GM19397 (cell line): Measurements from ENCODE around the gene PAQR7.

Experiments
- ATAC-seq: cut with Tn5 transposase; IDR thresholded peaks from one replicate; pipeline ENCODE4 v1.9.1; 2021; ENCODE audit warnings: mild to moderate bottlenecking, moderate library complexity; ENCODE audit not compliant: unreplicated experiment

The PAQR7 gene

DNA sequence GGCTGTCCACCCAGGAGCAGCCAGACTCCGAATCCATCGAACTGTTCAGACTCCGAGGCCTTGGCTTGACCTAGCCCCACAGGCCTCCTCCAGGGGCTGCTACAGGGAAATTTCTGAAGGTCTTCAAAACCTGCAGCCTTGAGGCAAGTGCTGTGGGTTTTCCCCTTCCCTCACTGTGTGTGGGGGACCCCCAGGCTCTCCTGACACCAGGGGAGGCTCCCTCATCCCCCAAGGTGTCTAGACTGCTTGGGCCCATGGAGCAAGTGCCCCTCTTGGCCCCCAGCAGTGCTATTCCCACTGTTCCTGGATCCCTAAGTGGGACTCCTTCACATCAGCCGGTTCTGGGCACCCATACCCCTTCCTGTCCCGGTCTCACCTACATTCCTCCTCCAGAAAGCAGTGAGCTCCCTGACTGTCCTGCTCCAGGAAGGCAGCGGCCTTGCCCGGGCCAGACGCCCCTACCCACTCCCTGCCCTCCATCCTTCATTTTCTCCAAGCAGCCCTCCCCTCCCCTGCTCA, 814 bp downstream of the PAQR7 start:
- ATAC-seq = no peak

DNA sequence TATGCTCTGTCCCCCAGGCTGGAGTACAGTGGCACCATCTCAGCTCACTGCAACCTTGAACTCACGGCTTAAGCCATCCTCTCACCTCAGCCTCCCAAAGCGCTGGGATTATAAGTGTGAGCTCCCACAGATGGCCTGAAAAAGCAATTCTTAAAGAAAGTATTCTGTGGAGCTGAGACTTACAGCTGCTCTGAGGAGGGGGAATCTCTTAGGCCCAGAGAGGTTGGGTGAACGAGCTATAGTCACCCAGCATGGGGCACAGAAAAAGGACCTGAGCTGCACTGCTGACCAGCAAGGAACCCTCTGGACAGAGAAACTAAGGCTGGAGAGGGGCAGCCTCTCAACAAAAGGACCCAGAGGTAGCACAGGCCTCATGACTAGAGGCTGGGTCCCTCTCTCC, 1.3 kb downstream of the PAQR7 start:
- no peak for ATAC-seq

DNA sequence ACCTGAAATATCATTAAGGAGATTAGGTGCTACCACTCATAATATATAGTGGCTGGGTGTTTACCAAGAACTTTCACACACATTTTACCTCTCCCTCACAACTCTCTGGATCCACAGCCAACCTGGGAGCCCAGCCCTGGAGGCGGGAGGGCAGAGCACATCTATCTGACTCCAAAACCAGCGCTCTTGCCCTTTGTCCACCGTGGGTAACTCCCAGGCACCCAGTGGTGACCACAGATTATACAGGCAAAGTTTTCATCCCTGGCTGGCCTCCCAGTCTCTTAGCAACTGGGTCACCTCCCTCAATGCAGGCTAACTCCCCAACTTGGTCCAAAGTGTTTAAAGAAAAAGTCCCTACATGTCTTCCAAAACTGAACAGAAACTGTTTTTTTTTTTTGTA, 2.4 kb downstream of the PAQR7 start:
- no peak for ATAC-seq

DNA sequence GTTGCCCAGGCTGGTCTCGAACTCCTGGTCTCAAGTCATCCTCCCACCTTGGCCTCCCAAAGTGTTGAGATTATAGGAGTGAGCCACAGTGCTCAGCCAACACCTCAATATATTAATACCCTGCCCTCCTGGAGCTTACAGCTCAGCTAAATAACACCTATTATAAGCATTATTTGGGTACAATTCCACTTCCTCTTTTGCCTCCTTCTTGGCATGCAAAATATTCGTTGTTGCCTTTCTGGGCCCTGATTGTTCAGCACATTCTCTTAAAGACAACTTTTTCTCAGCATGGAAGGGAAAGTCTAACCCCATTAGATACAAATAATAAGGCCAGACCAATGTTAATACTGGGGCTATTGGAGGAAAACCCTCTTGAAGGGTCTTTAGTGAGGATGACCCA, 2.8 kb downstream of the PAQR7 start:
- ATAC-seq = no peak

DNA sequence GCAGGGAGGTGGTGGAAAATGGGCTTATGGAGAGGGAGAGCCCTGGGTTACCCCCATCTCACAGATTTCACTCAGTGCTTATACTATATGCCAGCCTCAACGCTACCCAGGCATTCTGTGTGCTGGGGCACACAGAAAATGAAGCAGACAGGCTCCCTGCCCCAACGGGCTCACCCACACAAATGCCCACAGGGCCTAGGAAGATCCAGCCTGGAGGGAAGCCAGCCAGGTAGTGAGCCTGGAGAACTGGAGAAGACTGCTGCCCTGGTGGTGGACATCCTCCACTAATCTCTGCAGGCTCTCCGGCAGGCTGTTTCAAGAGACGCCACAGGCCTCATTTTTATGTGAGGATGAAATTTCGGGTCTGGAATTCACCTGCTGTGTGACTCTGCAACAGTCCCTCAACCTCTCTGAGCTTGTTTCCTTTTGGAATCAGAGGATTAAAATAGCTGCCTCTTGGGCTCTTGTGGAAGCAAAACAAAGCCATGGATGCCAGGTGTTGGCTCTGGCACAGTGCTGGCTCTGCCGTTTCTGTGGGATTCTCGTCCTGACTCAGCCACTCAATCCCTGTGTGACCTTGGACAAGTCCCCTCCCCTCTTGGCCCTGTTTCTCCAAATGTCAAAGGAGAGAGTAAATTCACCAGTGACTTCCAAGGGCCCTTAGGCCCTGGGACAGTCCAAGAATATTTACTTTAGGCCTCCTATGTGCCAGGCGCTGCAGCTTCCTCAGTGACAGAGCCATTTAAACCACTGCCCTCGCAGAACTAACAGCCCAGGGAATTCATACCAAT, 3.6 kb downstream of the PAQR7 start:
- no peak for ATAC-seq

DNA sequence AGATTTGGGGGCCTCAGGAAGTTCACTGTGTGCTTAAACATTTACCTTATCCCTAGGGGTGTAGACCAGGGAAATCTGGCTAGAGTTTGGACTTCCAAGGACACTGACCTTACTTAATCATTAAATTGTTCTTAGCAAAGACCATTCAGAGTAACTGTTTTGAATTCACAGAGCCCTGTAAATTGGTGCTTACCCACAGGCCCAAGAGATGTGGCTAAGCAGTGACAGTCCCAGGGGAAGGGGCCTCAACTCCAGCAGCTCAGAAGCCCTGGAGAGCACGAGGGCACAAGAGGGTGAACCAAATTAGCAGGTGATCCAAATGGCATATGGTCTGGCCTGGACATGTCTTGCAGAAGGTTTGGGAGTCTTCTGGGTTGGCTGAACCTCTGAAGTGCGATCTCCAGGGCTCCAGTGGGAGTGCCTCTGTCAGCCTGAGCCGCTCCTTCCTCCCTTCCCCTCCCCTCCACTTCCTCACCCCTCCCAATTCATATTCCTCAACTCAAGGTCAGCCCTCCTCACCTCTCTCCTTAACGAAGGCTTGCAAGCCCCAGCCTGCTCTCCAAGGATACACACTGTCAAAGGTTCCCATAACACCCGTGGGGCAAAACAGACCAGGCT, 4.3 kb downstream of the PAQR7 start:
- ATAC-seq = no peak

DNA sequence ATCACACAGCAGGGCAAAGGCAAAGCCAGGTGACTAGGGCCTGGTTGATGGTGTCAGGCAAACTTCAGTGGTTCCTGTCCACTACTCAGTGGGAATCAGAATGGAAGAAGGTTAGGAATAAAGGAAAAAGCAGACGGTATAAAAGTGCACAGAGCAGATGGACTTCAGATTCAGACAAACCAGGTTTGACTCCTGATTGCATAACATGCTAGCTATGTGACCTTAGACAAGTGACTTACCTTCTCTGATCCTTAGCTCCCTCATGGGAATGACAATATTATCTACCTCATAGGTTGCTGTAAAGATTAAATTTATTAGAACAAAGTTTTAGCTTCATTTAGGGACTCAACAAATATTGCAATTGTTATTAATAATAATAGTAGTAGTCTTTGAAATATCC, 4.9 kb downstream of the PAQR7 start:
- no peak for ATAC-seq

DNA sequence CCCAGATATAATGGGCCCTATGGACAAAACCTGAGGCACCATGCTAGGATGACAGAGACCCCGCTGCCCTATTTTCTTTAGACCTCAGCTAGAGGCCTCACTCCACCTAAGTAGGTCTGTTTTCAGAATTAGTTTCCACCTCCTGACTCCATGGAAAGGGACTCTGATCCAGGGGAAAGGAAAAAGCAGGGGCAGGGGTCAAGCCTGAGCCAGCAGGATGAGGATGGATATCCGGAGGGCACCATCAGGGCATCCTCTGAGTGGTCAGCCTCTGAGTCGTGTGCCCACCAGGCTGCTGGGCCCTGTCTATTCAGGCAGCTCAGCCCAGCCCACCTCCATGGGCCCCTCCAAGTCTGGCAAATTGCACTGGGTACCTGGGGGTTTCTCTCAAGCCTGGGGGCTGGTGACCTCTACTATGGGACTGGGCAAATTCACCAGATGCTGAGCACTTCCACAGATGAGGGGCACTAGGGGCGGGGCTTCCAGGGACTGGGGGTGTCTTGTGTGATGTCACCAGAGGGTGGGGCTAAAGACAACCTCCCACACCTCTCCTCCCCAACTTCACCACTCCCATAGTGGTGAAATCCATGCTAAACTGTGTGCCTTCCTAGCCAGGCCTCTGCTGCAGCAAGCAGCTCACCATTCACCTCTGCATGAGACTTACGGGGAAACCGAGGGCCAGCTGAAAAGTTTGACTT, 5.5 kb downstream of the PAQR7 start:
- no peak for ATAC-seq

DNA sequence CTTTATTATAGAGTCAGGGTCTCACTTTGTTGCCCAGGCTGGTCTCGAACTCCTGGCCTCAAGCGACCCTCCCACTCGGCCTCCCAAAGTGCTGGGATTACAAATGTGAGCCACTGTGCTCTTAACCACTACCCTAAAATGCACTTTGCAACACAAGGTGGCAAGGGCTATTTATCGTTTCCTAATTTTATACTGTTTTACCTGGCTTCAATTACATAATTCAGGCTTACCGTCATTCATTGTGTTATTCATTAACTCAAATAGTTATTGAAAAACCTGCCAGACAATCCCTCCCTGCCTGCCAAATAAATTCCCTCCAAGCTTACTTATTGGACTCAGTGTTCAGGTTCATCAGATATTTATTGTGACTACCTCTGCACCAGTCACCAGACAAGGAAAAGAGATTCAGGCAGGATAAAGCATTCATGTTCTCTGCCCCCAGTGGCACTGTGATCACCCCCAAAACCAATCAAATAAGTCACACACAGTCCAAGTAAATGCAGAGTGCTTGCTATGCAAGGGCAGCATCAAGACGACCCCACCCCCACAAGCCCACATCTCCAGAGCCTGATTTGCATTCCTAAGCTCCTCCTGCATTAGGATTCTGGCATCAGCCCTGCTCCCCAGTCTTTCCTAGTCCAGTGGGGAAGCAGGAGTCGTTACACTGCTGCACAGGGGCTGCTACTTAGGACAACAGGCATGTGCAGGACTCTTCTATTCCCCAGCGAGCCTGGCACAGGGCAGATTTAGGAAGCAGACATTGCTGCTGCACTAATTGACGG, 8.1 kb downstream of the PAQR7 start:
- ATAC-seq = no peak

DNA sequence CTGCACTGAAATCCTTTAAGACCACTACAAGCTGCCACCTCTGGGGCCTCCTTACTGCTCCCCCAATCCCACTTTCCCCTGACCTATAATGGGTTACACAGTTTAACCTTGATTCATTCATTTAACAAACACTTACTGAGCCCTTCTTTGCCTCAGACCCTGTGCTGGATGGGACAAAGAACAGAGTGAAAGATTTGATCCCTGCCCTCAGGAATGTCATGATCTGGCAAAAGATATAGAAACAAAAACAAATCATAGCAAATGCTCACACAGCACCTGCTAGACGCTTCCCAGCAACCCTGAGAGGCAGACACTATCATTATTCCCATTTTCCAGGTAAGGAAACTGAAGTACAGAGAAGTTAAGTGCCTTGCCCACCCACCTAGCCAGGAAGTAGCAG, 9.2 kb downstream of the PAQR7 start:
- ATAC-seq = no peak

DNA sequence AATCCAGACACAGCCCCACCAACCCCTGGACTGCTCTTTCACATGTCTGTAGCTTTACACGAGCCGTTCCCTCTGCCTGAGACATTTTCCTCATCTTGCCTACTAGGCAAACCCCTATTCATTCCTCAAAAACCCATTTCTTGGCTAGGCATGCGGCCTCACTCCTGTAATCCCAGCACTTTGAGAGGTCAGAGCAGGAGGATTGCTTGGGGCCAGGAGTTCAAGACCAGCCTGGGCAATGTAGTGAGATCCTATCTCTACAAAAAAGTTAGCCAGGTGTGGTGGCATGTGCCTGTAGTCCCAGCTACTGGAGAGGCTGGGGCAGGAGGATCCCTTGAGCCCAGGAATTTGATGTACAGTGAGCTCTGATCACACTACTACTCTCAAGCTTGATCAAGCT, 11.1 kb downstream of the PAQR7 start:
- no peak for ATAC-seq

DNA sequence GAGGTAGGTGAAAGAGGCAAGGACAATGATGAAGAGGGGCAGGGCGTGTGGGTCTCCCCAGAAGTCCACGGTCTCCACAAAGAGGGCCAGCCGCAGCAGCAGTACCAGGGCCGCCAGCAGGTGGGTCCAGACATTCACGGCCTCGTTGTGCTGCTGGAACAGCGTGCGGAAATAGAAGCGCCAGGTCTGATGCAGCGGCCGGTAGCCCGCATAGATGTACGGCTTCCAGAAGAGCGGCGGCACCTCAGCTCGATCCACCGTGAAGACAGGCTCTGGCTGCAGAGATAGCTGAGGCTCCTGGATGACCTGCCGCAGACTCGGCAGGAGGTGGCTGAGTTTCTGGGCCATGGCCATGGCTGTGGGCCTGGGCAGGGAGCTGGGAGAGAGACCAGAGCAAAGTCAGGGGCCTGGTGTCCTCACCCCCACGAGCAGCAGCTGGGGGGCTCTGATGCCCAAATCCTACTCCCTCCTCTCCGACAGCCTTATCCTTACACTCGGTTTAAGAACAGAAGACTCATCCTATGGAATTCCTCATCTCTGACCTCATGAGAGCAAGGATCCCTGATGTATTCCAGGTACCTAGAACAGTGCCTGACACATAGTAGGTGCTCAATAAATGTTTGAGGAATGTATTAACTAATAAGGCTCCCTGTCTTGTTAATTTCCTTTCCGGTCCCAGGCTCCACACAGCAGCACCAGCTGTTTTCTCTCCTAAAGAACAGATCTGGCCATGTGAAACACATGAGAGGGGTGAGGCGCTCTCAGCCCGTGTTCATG, 11.8 kb downstream of the PAQR7 start:
- ATAC-seq = no peak

DNA sequence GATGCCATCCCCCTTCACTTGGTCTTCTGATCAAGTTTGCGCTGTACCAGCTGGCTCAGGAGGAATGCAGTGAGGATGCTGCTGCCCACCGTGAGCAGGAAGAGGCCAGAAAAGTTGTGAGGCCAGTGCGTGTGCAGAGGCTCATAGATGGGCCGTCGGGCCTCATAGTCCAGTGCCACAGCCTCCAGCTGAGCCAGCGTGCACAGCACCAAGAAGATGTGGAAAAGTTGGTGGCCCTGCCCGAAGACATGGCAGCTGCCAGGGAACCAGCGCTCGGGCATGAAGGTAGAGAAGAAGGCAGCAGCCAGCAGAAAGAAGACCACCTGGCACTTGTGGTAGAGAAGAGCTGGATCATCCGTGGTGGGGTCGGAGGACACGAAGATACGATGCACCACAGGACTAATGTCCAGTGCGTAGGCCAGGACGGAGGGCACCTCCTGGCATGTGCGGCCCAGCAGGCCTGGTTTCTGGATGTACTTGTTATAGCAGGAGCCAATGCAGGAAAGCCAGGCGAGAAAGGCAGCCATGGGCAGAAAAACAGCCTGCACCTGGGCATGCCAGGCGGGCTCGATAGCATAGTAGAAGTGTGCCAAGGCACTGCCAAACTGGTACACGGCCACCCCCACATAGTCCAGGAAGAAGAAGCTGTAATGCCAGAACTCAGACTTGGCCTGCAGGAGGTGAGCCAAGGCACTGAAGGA, 12.6 kb downstream of the PAQR7 start:
- no peak for ATAC-seq

DNA sequence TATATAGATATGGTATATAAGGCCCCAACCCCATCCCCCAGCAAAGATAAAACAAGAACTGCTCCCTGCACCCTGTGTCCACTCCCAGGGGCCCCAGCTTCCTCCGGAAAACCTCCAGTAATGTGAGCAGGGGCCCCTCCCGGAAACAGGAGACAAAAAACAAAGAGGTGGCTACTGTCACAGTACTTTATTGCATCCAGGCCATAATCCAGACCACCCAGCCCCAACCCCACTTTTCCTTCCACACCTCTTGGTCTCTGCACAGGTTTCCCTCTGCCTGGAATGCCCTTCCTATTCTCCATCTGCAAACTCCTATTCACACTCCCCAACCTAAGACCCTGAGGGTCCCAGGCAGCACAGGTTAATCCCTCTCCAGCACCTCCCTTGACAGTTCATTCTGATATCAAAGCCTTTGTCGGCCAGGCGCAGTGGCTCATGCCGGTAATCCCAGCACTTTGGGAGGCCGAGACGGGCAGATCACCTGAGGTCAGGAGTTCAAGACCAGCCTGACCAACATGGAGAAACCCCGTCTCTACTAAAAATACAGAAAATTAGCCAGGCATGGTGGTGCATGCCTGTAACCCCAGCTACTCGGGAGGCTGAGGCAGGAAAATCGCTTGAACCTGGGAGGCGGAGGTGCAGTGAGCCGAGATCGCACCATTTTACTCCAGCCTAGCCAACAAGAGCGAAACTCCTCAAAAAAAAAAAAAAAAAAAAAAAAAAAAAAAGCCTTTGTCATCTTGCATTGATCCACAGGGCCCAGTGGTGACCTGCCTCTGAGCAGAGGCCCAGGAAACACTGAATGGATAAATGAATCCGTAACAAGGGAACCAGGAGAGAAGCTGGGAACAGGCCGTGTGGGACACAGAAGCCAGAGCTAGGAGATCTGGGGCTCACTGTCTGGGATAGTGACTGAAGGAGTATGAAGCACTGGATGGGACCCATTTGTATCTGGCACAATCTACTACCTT, 13.9 kb downstream of the PAQR7 start:
- ATAC-seq = no peak

DNA sequence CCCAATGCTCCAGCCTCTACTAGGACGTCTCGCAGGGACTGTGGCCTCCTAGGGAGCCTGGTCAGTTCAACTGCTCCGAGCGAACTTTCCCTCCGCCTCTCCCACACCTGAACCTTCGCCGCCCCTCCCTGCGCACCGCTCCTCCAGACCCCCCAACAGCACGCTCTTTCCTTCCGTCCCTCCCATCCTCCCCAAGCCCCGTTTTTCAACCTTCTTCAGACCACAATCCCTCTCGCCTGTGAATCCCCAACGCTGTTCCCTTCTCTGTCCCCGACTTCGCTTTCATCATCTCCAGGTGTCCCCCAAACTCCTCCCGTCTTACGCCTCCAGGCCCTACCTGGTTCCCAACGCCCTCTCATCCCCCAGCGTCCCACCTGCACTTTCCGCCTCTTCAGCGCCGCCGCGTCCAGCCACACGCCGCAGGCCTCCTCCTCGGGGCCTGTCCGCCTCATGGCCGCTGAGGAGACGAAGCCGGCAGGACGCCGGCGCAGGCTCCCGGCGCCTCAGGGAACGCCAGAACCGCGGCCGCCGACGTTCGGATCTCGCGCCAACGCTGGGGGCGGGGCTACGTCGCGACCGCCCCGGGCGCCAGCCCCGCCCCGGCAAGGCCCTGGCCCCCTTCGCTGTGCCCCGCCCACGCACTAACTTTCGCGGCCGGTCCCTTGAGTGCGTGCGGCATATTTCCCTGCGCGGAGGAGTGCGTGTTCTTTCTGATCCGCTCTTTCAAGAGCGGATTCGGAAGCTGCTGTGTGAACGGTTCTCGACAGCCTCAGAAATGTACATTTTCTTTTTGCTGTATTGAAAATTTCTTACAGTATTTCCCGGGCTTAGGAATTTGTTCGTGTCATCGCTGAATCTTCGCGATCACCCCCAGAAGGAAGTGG, 16.4 kb downstream of the PAQR7 start, which contains the start of gene AUNIP:
TSS of gene AUNIP (minus strand) at position 552 of the 884 bp plus-strand sequence. CDS start at position 452, 100 bp downstream.
- ATAC-seq = peak; percentile 87

DNA sequence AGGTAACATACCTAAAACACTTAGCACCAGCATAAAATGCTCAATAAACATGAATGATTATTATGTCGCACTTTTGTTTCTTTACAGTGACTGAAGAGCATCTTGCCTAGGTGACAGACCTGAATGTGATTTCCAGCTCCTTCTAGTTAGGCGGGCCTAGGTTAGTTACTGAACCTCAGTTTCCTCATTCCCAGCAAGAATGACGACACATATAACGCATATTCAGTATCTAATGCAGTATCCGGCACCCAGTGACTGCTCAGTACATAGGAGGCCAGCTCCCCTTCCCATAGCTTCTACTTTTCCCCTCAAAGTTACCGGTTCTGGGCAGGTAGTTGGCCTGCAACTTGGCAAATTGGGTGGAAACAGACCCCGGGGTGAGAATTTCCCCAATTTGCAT, 17.0 kb downstream of the PAQR7 start:
- no peak for ATAC-seq

DNA sequence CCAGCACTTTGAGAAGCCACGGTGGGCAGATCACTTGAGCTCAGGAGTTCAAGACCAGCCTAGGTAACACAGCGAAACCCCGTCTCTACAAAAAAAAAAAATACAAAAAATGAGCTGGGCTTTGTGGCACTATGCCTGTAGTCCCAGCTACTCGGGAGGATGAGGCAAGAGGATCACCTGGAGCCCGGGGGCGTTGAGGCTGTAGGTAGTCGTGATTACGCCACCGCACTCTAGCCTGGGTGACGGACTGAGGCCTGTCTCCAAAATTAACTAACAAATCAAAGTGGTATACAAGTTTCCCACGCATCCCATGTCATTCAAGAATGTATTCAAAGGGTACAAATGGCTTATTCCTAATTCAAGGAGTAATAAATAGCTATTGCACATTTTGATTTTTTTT, 18.7 kb downstream of the PAQR7 start:
- no peak for ATAC-seq
